Thoracic aorta (tissue), 2 donors: Measurements from ENCODE around the gene NLK. TPM values are rescaled to one million over a fixed set of nuclear protein-coding genes. Genes with fewer than 3 reads are reported as not detected.
"Not testable (repeated sequence)": the region's sequence is repeated elsewhere in the genome, so short reads cannot be mapped to it uniquely, and the experiment has no call there.

ENCODE experiments used
- ATAC-seq: fragments of 150-250 bp; one replicate; pipeline ENCODE4 v1.8.0; 2017; ENCODE audit warnings: low read depth; ENCODE audit not compliant: insufficient number of reproducible peaks, low FRiP score
- DNase-seq: peaks from one replicate; pipeline ENCODE4 v3.0.0-alpha.2; 2020; ENCODE audit warnings: low spot score
- H3K27ac ChIP-seq, 2 donors: fragments of 200-600 bp; sonication (generic); 1 replicate in 1 of 2; 2 replicates in 1 of 2; pipeline ENCODE4 v1.5.1; 2016; ENCODE audit warnings: mild to moderate bottlenecking in 2 of 2, moderate library complexity in 2 of 2
- H3K27me3 ChIP-seq: fragments of 200-600 bp; sonication (generic); replicated peaks from 2 replicates; pipeline ENCODE4 v1.6.0; 2016; ENCODE audit warnings: mild to moderate bottlenecking; ENCODE audit not compliant: insufficient read depth
- H3K36me3 ChIP-seq: fragments of 200-600 bp; sonication (generic); one replicate; pipeline ENCODE4 v1.5.1; 2016
- H3K4me1 ChIP-seq, 2 donors: fragments of 200-600 bp; sonication (generic); 1 replicate in 1 of 2; 2 replicates in 1 of 2; pipeline versions ENCODE4 v1.5.1 to v1.6.0; 2016; ENCODE audit warnings: low read depth in 2 of 2, mild to moderate bottlenecking in 1 of 2; ENCODE audit not compliant: control insufficient read depth in 1 of 2
- H3K4me3 ChIP-seq: fragments of 200-600 bp; sonication (generic); 2 replicates; pipeline ENCODE4 v1.5.1; 2016; ENCODE audit warnings: mild to moderate bottlenecking
- H3K9me3 ChIP-seq: fragments of 200-600 bp; sonication (generic); 2 replicates; pipeline ENCODE4 v1.5.1; 2016
- CTCF ChIP-seq: fragments of 200-600 bp; sonication (generic); IDR thresholded peaks from one replicate; pipeline ENCODE4 v1.5.1; 2019; ENCODE audit warnings: antibody characterized with exemption
- total RNA-seq, 2 donors: library from RNA; depleted of rRNA; stranded (reverse); fragments of >200 nt; gene quantifications; one replicate each; pipeline versions ENCODE4 v1.1.0 to v1.2.3, GENCODE V29; 2016

Gene NLK
- total RNA-seq, 2 donors from 2014 or later = 10.3 to 23.0 TPM

DNA sequence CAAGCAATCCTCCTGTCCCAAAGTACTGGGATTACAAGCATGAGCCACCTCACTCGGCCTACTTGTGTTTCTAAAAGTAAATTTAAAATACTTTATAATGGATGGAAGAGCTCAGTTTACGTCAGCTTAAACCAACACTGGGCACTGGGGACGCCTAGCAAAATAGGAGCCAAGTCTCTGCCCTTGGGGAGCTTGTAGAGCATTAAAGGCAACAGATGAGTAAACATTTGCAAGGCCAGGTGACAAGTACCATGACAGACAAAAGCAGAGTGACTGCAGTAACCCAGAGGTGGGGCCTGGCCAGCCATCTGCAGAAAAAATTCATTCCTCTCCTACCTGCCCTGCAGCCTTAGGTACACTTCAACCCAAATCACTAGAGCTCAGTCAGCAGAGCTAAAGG lies 12.1 kb upstream of the NLK start:
- Histone ChIP-seq H3K27ac (no peak overlapping the region), H3K4me1 (no peaks in the 10 kb centered on the region), H3K4me3 (no peak overlapping the region), H3K9me3 (no peaks in the 10 kb centered on the region), H3K36me3 (no peaks in the 10 kb centered on the region), H3K27me3 (no peaks in the 10 kb centered on the region)
- ATAC-seq (no peak), DNase-seq (no peak)
- no peak for TF ChIP-seq CTCF

- TF ChIP-seq CTCF = no peak
- Histone ChIP-seq H3K4me3 (no peak overlapping the region), H3K4me1 (no peaks in the 10 kb centered on the region), H3K27ac (no peak overlapping the region), H3K9me3 (no peaks in the 10 kb centered on the region), H3K27me3 (no peaks in the 10 kb centered on the region), H3K36me3 (no peaks in the 10 kb centered on the region)
- no peak for DNase-seq
- no peak for ATAC-seq
These were observed 11.3 kb upstream of the NLK start for GRCh38 chr17:28031174-28031573.

DNA sequence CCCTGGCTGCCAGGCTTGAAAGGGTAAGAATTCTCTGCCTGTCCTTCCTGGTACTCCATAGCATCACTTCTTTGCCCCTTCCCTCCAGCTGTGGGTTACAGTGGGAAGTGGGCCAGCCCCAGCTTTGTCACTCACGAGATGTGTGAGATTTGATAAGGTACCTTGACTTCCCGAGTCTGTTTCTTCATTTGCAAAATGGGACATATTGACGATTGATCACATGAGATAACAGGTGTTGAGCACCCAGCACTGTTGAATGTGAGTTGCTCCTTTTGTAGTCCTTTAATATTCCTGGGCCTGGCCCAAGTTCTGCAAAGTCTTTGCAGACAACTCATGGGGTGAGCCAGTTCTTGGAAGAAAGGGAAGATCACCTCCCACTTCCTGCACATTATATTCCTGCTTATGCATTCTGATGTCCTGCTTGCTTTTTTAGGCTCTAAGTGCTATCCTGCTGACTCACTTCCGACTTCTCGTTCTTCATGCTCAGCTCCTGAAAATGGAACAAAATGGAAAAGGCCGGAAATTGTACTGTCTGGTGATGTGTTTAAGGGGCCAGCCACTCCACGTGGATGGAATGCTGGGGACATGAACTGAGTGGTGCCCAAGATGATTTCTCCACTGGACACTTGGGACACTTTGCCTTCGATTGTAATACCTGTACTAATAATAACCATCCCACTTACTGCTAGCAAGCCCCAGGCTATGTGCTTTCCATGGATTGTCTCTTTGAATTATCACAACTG lies 8.3 kb upstream of the NLK start:
- no peak for TF ChIP-seq CTCF
- Histone ChIP-seq H3K27me3 (no peaks in the 10 kb centered on the region), H3K9me3 (no peaks in the 10 kb centered on the region), H3K4me3 (no peak overlapping the region), H3K4me1 (no peaks in the 10 kb centered on the region), H3K36me3 (no peaks in the 10 kb centered on the region), H3K27ac (no peak overlapping the region)
- ATAC-seq = no peak
- DNase-seq = no peak

- not testable (repeated sequence) for H3K4me3 ChIP-seq, DNase-seq, H3K9me3 ChIP-seq, H3K4me1 ChIP-seq, H3K36me3 ChIP-seq, H3K27ac ChIP-seq, H3K27me3 ChIP-seq, ATAC-seq
These were observed 7.0 kb upstream of the NLK start for GRCh38 chr17:28035452-28035851.

- not testable (repeated sequence) for H3K4me1 ChIP-seq, H3K4me3 ChIP-seq, DNase-seq, H3K9me3 ChIP-seq, ATAC-seq, H3K36me3 ChIP-seq, H3K27ac ChIP-seq, H3K27me3 ChIP-seq
These were observed 6.6 kb upstream of the NLK start for GRCh38 chr17:28035884-28036283.

GRCh38 chr17:28038802-28039201 lies 3.7 kb upstream of the NLK start:
- Histone ChIP-seq H3K27ac (no peak overlapping the region), H3K4me1 (peaks cover 13 to 16% of the 10 kb centered on the region in 2 donors), H3K4me3 (no peak overlapping the region), H3K9me3 (no peaks in the 10 kb centered on the region), H3K27me3 (no peaks in the 10 kb centered on the region), H3K36me3 (no peaks in the 10 kb centered on the region)
- no peak for TF ChIP-seq CTCF
- ATAC-seq (no peak), DNase-seq (no peak)
